LoVo (cell line): ENCODE data around the gene DLGAP1.

Experiments used
- DNase-seq: peaks from one replicate; pipeline ENCODE4 v3.0.0-alpha.2; 2016; ENCODE audit warnings: low spot score

Gene DLGAP1

DNA sequence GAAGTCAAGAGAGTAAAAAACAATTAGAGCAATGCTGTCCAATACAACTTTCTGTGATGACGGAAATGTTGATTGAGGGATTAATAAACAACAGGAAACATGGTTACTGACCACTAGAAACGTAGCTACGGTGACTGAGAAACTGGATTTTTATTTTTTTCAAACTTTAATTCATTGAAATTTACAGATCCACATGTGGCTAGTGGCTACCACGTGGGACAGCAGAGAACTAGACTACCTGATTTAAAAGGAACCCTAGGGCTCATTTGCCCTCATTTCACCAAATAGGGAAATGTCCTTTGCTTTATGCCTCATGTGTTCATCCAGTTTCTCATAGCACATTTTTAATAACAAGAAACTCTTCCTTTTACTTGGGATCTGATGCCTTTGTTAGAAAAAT, 592.1 kb downstream of the DLGAP1 start:
- DNase-seq, result no peak

DNA sequence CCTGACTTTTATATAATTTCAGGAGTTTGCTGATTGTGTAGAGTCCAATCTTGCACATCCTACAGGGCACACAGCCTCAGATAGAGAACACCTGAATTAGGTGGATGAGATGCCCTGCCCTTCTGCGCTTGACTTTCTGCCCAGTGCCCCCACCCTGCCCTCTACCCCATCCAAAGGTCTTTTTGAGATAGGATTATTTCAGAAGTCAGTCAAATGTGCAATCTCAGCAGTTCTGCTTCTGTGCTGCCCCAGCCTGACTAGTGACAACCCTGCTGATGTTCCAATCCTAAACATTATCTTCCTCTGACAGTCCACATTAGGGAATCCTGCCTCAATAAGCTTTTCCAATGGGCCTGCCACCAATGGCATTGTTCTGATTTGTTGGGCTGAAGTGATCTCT, 593.6 kb downstream of the DLGAP1 start:
- no peak for DNase-seq

DNA sequence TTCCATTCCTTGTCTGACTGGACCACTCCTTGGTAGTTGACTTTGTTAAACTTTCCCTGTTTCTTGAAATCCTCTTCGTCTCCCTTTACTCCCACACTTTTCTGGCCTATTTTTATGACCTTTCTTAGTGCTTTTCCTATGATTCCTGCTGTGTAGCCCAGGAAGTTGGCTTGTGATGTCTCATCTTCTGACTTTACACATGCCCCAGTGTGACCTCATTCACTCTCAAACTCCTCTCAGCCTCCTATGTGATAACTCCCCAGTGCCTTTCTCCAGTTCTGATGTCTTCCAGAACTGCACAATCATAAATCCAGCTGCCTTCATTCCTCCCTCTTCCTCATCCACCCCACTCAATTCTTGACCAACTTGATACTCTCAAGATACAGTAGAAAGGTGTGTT, 597.6 kb downstream of the DLGAP1 start:
- DNase-seq, result no peak

DNA sequence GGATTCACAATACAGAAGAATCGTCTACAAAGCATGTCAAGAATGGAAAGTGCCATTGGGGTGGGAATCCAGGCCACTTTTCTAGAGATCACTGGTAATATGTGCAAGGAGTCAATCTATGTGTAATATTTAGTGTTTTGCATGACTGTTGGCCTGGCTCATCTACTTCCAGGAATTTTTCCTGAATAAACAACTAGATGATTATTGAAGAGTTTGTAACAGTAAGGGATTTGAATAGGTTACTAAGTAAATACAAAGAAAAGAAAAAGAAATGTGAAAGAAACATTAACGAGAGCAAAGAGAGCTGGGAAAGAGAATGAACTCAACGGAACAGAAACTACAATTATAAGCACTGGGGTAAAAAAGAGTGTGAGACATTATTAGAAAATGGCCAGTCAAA, 599.1 kb downstream of the DLGAP1 start:
- no peak for DNase-seq

- DNase-seq, result no peak
These were observed 602.8 kb downstream of the DLGAP1 start for GRCh38 chr18:3852321-3852720.

DNA sequence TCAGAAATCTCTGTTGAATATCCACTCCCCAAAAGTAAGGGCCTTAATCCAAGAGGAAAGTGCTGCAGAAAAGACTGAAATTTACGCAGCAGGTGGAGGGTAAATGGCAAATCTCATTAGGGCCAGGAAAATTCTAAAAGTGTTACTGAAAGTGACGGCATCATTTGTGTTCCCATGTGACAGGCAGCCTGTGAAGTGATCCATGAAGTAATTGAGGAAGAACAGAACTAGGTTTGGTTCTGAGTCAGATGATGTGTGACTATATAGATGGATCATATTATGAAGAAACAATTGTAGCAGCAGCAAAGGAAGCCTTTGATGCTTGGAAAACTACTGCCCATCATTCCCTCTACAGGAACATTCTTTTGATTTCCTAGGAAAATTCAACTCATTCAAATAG, 603.9 kb downstream of the DLGAP1 start:
- no peak for DNase-seq

DNA sequence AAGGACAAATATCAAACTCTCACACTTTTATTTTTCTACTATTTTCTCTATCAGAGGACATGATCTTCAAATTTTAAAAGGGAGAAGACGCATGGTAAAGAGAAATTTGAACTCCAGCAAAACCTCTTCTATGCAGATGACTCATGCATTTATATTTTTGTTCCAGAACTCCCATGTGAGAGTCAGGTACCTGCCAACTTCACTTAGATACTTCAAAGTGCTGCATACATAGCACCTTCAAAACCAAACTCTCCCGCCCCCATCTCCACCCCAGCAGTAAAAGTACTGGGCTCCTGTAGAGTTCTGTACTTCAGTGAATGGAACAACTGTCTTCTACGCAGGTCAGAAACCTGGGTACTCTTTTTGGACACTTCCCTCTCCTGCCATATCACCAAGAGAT, 606.8 kb downstream of the DLGAP1 start:
- DNase-seq, result no peak

- no peak for DNase-seq
These were observed 609.9 kb downstream of the DLGAP1 start for GRCh38 chr18:3845161-3845560.

- DNase-seq, result no peak
These were observed 612.3 kb downstream of the DLGAP1 start for GRCh38 chr18:3842844-3843243.

DNA sequence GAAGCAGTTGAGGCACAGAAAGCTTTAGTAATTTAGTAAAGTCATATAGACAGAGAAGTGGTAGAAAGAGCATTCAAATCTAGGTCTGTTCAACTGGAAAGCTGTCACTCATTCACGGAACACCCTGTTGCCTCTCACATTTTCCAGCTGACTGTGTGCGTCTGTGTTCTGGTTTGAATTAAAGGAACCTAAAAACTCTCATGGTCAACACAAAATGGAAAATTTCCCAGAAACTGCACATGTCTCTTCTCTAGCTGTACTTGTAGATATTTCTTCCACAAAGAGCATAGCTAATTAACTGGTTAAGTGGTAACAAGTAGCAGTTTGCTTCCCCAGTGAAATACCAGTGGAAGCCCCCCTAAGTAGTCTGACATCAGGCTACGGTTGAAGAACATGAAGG, 614.3 kb downstream of the DLGAP1 start:
- no peak for DNase-seq

- DNase-seq, result no peak
These were observed 615.5 kb downstream of the DLGAP1 start for GRCh38 chr18:3839581-3839981.

- DNase-seq, result no peak
These were observed 618.4 kb downstream of the DLGAP1 start for GRCh38 chr18:3836483-3837335.

DNA sequence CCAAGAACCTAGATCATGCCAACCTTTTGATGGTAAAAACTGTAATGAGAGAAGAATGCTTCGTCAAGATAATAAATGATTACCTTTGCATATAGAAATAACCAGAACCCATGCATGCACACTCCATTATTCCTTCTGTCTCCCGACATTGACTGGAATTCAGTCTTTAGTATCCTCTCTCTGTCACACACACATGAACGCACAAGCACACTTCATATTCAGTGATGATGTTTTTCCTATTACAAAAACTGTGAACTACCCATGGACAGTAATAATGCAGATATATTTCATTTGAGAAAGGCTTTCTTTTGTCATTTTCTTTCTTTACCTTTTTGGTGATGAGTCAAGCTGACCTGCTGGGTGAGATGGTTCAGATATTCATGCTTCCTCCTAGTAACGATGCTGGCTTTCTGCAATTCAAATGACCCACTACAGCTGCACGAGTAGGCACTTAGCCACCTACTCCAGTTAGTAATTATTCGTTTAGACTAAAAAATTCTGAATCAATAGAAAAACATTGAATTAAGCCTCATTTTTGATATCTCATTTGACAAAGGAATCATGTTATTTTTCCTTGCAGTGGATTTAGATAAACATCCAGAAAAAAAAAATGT, 623.0 kb downstream of the DLGAP1 start:
- DNase-seq, result no peak

GRCh38 chr18:3830604-3831003, 624.5 kb downstream of the DLGAP1 start:
- no peak for DNase-seq

DNA sequence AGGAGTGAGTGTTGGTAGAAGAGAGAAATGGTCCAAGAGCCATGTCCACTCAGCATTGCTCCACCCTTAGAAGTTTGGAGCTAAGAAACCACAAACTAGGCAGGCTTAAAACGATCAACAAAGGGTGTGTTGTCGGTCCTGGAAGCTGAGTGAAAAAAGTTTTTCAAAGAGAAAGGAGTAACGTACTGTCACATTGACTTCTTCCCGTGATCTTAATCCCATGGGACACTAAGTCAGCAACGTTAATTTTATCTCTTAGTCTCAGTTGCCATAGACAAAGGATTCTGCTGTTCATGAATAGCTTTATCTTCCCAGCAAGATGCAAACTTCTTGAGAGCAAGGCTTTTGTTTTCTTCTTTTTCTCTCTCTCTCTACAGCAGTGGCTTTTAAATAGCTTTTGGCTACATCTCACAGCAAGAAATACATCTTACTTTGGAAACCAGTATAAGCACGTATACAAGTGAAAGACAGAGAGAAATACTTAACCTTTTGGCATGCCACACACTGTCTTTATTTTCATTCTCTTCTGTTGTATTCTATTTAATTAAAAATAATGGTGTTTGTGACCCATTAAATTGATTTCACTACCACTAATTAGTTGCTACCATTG, 627.8 kb downstream of the DLGAP1 start:
- no peak for DNase-seq

- DNase-seq, result no peak
These were observed 629.1 kb downstream of the DLGAP1 start for GRCh38 chr18:3826021-3826420.

GRCh38 chr18:3824101-3824500, 631.0 kb downstream of the DLGAP1 start:
- DNase-seq, result no peak

DNA sequence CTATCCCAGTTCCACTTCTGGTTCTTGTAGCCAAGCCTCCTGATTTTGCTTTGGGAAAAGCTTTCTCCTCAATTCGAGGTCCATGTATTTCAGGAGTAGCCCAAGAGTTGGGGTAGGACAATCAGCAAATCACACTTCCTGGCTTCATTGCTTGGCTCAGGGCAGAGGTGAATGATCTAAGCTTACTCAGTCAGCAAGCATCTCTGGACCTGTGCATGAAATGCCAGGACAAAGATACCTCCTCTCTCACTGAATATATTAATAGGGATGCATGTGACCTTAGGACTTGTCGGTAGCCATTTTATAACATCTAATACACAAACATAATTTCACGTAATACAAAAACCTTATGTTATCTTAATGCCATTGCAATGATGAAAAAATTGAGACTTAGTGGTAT, 632.0 kb downstream of the DLGAP1 start:
- no peak for DNase-seq

GRCh38 chr18:3821524-3821923, 633.6 kb downstream of the DLGAP1 start:
- DNase-seq, result no peak

- no peak for DNase-seq
These were observed 635.1 kb downstream of the DLGAP1 start for GRCh38 chr18:3819961-3820360.

GRCh38 chr18:3816610-3817363, 638.3 kb downstream of the DLGAP1 start:
- peak; percentile 82 for DNase-seq

DNA sequence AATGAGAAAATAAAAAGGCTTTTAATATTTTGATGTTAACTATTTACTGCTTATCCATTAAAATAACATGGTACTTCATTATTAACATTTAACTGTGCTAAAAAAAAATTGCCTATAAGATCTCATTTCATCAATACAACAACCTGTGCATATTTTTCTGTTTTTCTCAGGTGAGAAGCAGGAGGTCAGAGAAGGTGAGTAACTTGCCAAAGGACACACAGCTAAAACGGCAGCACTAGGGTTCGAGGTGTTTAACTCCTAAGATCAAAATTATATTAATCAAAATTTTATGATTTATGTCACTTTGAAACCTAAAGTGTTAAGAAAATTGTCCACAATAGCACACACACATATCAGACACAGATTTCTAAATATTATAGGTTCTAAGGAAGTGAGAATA, 639.1 kb downstream of the DLGAP1 start:
- DNase-seq, result no peak

GRCh38 chr18:3814816-3815215, 640.3 kb downstream of the DLGAP1 start:
- no peak for DNase-seq
